Transverse colon (tissue), 4 donors: Measurements from ENCODE around the gene C16orf87. TPM values are rescaled to one million over a fixed set of nuclear protein-coding genes. Genes with fewer than 3 reads are reported as not detected.

Experiments
- DNase-seq: peaks from one replicate; pipeline ENCODE4 v3.0.0-alpha.2; 2019
- H3K27ac ChIP-seq, 4 donors: fragments of 200-600 bp; sonication (generic); 2 replicates each; pipeline ENCODE4 v1.5.1; 2016 to 2018; ENCODE audit warnings: inconsistent platforms in 4 of 4
- H3K27me3 ChIP-seq: fragments of 200-600 bp; sonication (generic); 2 replicates; pipeline ENCODE4 v1.5.1; 2017; ENCODE audit warnings: inconsistent platforms
- H3K36me3 ChIP-seq, 4 donors: fragments of 200-600 bp; sonication (generic); 2 replicates each; pipeline ENCODE4 v1.5.1; 2017 to 2019; ENCODE audit warnings: inconsistent platforms in 4 of 4
- H3K4me1 ChIP-seq, 4 donors: fragments of 200-600 bp; sonication (generic); 2 replicates each; pipeline ENCODE4 v1.5.1; 2017 to 2020; ENCODE audit warnings: inconsistent platforms in 4 of 4
- H3K4me3 ChIP-seq, 4 donors: fragments of 200-600 bp; sonication (generic); 1 replicate in 1 of 4; 2 replicates in 3 of 4; pipeline versions ENCODE4 v1.5.1 to v1.6.1; 2017 to 2019; ENCODE audit warnings: inconsistent platforms in 4 of 4
- H3K9me3 ChIP-seq, 2 donors: fragments of 200-600 bp; sonication (generic); 2 replicates each; pipeline ENCODE4 v1.5.1; 2017 to 2019; ENCODE audit warnings: inconsistent platforms in 2 of 2
- CTCF ChIP-seq, 5 experiments: fragments of 200-600 bp in 3 of 5; fragments of 450-650 bp in 2 of 5; sonication (generic) in 3 of 5; IDR thresholded peaks; 1 replicate in 2 of 5; 2 replicates in 3 of 5; pipeline ENCODE4 v1.5.1; 2016 to 2017; ENCODE audit warnings: antibody characterized with exemption in 5 of 5, inconsistent platforms in 3 of 5, mild to moderate bottlenecking in 2 of 5, moderate library complexity in 1 of 5
- EP300 ChIP-seq: sonication (generic); formaldehyde crosslinking; IDR thresholded peaks from one replicate; pipeline ENCODE4 v1.6.1; 2017; ENCODE audit warnings: antibody characterized with exemption, low read depth
- POLR2A ChIP-seq: fragments of 450-650 bp; IDR thresholded peaks from one replicate; pipeline ENCODE4 v1.6.1; 2016; ENCODE audit warnings: antibody characterized with exemption, mild to moderate bottlenecking, moderate library complexity
- POLR2AphosphoS5 ChIP-seq, 3 donors: sonication (generic); formaldehyde crosslinking; IDR thresholded peaks; one replicate each; pipeline ENCODE4 v1.6.1; 2016; ENCODE audit warnings: antibody characterized with exemption in 3 of 3
- WGBS, 2 donors: methylation state at CpG; one replicate each; pipeline ENCODE4 v1.1.5; 2018; ENCODE audit warnings: low coverage in 1 of 2; 5-methylcytosine and 5-hydroxymethylcytosine counted together
- in situ Hi-C, 4 donors: fragments of 200-750 bp; cut with MboI; loops; one replicate each; pipeline versions ENCODE4 v1.15.0 to v1.15.1; 2017; ENCODE audit warnings: low sequenced_read_pairs in 3 of 4, low pct_ligation_motif_present in 1 of 4, low pct_unique_long_range_greater_than_20kb in 1 of 4
- intact Hi-C: fragments of 100-400 bp; cut with DNase I; formaldehyde crosslinking; loops from one replicate; pipeline ENCODE4 v1.15.1; 2023; ENCODE audit warnings: low total_unique reads
- total RNA-seq, 4 donors: library from RNA; depleted of rRNA; stranded (reverse); fragments of >200 nt; gene quantifications; one replicate each; pipeline ENCODE4 v1.1.0, GENCODE V29; 2016

C16orf87 gene
- total RNA-seq, 4 donors from 2014 or later = 0.20 to 10.6 (median 4.4) TPM

DNA sequence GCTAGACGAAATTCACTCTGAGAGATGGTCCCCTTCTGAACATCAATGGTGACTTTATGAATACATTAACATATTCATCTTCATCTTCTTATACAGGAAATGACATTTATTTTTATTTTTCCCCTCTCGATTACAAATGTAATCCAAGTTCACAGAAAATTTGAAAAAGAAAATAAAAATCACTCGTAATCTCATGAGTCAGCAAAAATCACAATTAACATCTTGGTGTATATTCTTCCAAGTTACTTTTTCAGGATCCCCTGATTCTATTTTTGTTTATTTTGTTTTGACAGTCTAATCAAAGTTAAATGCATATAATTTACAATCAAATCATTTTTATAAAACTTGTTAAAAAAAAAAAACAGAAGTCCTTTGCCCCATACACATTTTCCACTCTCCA is 27.6 kb downstream of the C16orf87 start:
- Histone ChIP-seq H3K4me1 (no peaks in the 10 kb centered on the region), H3K4me3 (no peak overlapping the region), H3K9me3 (no peaks in the 10 kb centered on the region), H3K27me3 (no peaks in the 10 kb centered on the region), H3K27ac (no peak overlapping the region), H3K36me3 (no peaks in the 10 kb centered on the region)
- intact Hi-C loops (no loop called here), in situ Hi-C loops (no loop called here)
- WGBS, 2 donors = 83 to 89% methylated on average over 3 of the region's 3 CpGs
- no peak for TF ChIP-seq POLR2A
- no peak for TF ChIP-seq POLR2AphosphoS5 (IDR thresholded peaks at IDR 0.05)
- no peak for TF ChIP-seq EP300
- no peak for TF ChIP-seq CTCF (IDR thresholded peaks at IDR 0.05)
- DNase-seq = no peak

DNA sequence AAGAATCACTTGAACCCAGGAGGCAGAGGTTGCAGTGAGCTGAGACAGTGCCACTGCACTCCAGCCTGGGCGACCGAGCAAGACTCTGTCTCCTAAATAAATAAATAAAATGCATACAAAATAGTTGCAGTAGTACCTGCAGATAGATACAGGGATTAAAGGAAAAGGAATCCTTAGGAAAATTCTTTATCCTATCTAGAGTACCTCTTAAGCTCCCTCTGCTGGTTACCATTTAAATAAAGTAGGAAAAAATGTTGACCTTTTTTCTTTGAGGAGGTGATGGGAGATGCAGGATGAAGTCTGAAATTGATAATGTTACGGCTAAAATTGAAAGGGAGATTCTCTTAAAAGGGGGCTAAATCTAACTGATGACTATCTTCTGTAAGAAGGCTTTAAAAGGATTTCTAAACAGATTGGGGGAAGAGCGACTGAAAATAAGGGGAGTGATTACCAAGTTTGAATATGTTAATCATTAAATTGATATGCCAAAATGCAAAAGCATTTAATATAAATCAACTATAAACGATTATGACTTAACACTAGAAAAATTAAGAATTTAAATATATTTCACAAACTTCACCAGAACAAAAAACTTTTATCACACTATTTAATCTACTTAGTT is 29.4 kb downstream of the C16orf87 start:
- in situ Hi-C loops (no loop called here), intact Hi-C loops (no loop called here)
- 76 to 81% methylated on average over 3 to 5 of the region's 5 CpGs for WGBS, 2 donors
- DNase-seq = no peak
- TF ChIP-seq POLR2AphosphoS5 (IDR thresholded peaks at IDR 0.05) (no peak), POLR2A (no peak), CTCF (IDR thresholded peaks at IDR 0.05) (peak; percentile 24 to 36 (median 30))
- no peaks in the 10 kb centered on the region for H3K9me3 ChIP-seq
- no peaks in the 10 kb centered on the region for H3K4me1 ChIP-seq
- no peaks in the 10 kb centered on the region for H3K27me3 ChIP-seq
- H3K4me3 ChIP-seq = no peak overlapping the region
- H3K36me3 ChIP-seq = no peaks in the 10 kb centered on the region
- no peak overlapping the region for H3K27ac ChIP-seq

- intact Hi-C loops = no loop called here
- DNase-seq = no peak
- Histone ChIP-seq H3K27ac (no peak overlapping the region), H3K27me3 (no peaks in the 10 kb centered on the region), H3K9me3 (no peaks in the 10 kb centered on the region), H3K4me1 (no peaks in the 10 kb centered on the region), H3K36me3 (no peaks in the 10 kb centered on the region), H3K4me3 (no peak overlapping the region)
- WGBS, 2 donors = 95 to 100% methylated on average over 1 of the region's 1 CpG
- TF ChIP-seq POLR2A (no peak), POLR2AphosphoS5 (IDR thresholded peaks at IDR 0.05) (no peak), CTCF (IDR thresholded peaks at IDR 0.05) (no peak), EP300 (no peak)
- in situ Hi-C loops = no loop called here
Observed at GRCh38 chr16:46800494-46800893, 30.5 kb downstream of the C16orf87 start.

DNA sequence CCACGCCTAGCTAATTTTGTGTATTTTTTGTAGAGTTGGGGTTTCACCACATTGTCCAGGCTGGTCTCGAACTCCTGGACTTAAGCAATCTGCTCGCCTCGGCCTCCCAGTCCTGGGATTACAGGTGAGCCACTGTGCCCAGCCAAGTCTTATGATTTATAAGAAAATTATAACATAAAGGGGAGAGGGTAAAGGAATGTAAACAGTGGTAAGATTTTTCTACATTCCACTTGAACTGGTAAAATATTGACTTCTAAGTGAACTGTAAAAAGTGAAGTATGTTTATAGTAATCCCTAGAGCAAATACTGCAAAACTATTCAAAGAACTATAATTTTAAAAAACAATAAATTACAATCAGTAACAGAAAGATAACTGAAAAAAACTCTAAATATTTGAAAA is 33.5 kb downstream of the C16orf87 start:
- no peak overlapping the region for H3K4me3 ChIP-seq
- no peak for DNase-seq
- in situ Hi-C loops (no loop called here), intact Hi-C loops (no loop called here)
- no peaks in the 10 kb centered on the region for H3K4me1 ChIP-seq
- peaks cover 8 to 10% of the 10 kb centered on the region in 2 donors for H3K9me3 ChIP-seq
- H3K27ac ChIP-seq = no peak overlapping the region
- H3K36me3 ChIP-seq = no peaks in the 10 kb centered on the region
- H3K27me3 ChIP-seq = no peaks in the 10 kb centered on the region
- no peak for TF ChIP-seq POLR2AphosphoS5 (IDR thresholded peaks at IDR 0.05)
- no peak for TF ChIP-seq CTCF (IDR thresholded peaks at IDR 0.05)
- no peak for TF ChIP-seq EP300
- TF ChIP-seq POLR2A = no peak
- WGBS, 2 donors = 95 to 98% methylated on average over 4 of the region's 4 CpGs
